ENCODE measurements around the gene SLC44A1. TPM values are rescaled to one million over a fixed set of nuclear protein-coding genes. Genes with fewer than 3 reads are reported as not detected.
A peak's percentile ranks its signal among the peaks of the same experiment; 100 is the strongest.

SLC44A1 gene
- polyA plus RNA-seq, 2 of the 4 experiments (the other 2 are of a cell fraction): 19.6 to 27.2 TPM

DNA sequence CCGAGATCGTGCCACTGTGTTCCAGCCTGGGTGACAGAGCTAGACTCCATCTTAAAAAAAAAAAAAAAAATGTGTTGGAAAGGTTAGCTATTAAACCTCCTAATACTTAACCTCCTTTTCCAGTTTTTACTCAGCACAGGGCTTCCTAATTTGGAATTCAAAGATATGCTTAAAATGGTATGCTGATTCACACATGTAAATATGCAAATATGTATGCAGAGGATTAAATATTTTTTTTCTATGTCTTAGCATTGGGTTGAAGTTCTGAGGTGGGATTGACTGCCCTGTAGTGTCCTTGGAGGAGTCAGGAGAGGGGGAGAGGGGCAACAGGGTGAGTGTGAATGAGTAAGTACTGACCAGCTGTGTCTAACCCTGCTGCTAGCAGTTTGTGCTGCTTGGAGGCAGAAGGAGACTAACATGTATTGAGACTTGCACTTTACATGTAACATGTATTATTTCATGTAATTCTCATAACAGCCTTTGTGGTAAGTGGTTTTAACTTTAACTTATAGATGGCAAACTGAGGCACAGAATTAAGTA lies 63.2 kb downstream of the SLC44A1 start:
- TF ChIP-seq CHD4 (IDR thresholded peaks at IDR 0.05; ENCODE audit: borderline replicate concordance) (no peak), FOSB (CRISPR knock-in tag; IDR thresholded peaks at IDR 0.05) (no peak), GATA3 (IDR thresholded peaks at IDR 0.05; ENCODE audit: borderline replicate concordance) (no peak)
- Histone ChIP-seq H3K27ac (no peak overlapping the region), H3K4me1 (peaks cover 26% of the 10 kb centered on the region), H3K9me3 (no peaks in the 10 kb centered on the region), H3K4me2 (no peak overlapping the region), H3K4me3 (no peak overlapping the region)
- ChIA-PET POLR2A (interaction anchor here (1.7 kb wide), 1 partner anchor 63 kb away, joined by 5 read pairs; the partner anchor contains the start of gene SLC44A1), CTCF (interaction anchor here (0.6 to 1.5 kb wide), 5 partner anchors 9 to 335 kb away, joined by 3 to 6 read pairs (median 3); no protein-coding TSS in a partner anchor)
- FAIRE-seq: no peak
- no peak for ATAC-seq
- no peak for DNase-seq (ENCODE audit: low read depth in 1 of 2, low spot score in 1 of 2)
- WGBS (ENCODE audit: missing lambda C conversion rate): 92% methylated on average over 2 of the region's 2 CpGs

DNA sequence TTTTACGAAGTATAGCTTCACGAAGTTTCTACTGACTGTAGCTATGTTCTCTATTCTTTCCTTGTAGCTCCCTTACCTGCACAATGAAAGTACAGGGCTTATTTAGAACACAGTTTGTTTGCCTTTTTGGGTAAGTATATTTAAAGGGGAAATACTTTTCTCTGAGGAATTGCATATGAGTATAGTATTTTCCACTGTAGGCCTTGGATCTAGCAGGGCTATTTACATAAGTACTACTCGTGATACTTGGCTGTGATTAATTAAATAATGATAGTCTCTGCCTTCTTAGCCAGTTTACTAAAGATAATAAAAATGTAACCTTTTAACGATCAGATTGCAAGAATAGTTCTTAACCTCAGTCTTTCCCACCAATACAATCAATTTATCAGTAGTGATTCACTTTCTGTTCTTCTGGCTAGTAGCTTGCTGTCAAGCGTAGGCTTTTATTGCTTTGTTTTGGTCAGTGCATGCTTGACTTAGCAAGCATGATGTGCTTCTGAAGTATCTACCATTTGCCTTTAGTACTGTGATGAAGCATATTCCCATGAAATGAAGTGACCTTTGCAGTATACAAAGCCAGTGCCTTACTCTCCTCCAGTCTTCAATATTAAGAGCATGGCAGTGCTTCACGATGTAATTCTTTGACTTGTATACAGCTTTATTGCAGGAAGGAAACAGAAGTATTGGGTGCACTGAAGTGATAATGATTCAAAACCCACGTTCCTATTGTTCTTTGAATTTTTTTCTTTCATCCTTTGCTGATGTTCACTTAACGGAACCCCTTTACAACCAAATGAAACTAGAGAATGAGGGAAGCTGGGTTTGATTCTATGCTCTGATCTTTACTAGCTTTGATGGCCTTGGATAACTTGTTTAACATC lies 64.2 kb downstream of the SLC44A1 start:
- TF ChIP-seq FOSL2 (IDR thresholded peaks at IDR 0.05): no peak
- no peak for TF ChIP-seq FOSL2 (CRISPR knock-in tag; IDR thresholded peaks at IDR 0.05)
- TF ChIP-seq RNF2 (IDR thresholded peaks at IDR 0.05; ENCODE audit: borderline replicate concordance, low read depth): no peak
- no peak for TF ChIP-seq EP300 (IDR thresholded peaks at IDR 0.05)
- TF ChIP-seq GATA3 (IDR thresholded peaks at IDR 0.05; ENCODE audit: borderline replicate concordance): no peak
- no peak for TF ChIP-seq ZFP36 (IDR thresholded peaks at IDR 0.05; ENCODE audit: borderline replicate concordance, partially characterized antibody)
- TF ChIP-seq NR3C1 (IDR thresholded peaks at IDR 0.05): no peak
- TF ChIP-seq CHD2 (IDR thresholded peaks at IDR 0.05; ENCODE audit: low read length, partially characterized antibody): no peak
- no peak for TF ChIP-seq EHMT2 (IDR thresholded peaks at IDR 0.05; ENCODE audit: low read depth)
- no peak for TF ChIP-seq SMC3 (IDR thresholded peaks at IDR 0.05)
- TF ChIP-seq ZNF302 (CRISPR knock-in tag; IDR thresholded peaks at IDR 0.05): no peak
- 87% methylated on average over 8 of the region's 8 CpGs for WGBS (ENCODE audit: missing lambda C conversion rate)
- no peak for DNase-seq (ENCODE audit: low read depth in 1 of 2, low spot score in 1 of 2)
- ChIA-PET POLR2A (no interaction called here), CTCF (interaction anchor here (0.8 to 1.5 kb wide), 5 partner anchors 10 to 149 kb away, joined by 3 to 6 read pairs (median 3); no protein-coding TSS in a partner anchor)
- Histone ChIP-seq H3K27ac (no peak overlapping the region), H3K9me3 (no peaks in the 10 kb centered on the region), H3K4me2 (no peak overlapping the region), H3K4me1 (peaks cover 26% of the 10 kb centered on the region), H3K4me3 (no peak overlapping the region)
- no peak for ATAC-seq
- no peak for FAIRE-seq

DNA sequence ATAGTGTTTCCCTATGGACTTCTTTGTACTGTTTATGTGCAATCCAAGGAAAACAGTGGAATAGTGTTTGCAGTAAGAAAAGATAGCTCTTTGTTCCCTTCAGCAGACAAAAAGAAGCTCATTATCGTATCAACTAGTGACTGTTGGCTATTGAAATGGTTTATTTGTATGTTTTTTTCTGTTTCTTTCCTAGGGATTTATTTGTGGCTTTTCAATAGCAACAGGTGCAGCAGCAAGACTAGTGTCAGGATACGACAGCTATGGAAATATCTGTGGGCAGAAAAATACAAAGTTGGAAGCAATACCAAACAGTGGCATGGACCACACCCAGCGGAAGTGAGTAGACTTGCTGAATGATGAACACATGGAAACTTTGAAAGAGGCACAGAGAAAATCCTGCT lies 65.1 kb downstream of the SLC44A1 start:
- no peak for ATAC-seq
- FAIRE-seq: no peak
- Histone ChIP-seq H3K27ac (no peak overlapping the region), H3K4me2 (no peak overlapping the region), H3K4me3 (no peak overlapping the region), H3K9me3 (no peaks in the 10 kb centered on the region), H3K4me1 (peaks cover 26% of the 10 kb centered on the region)
- DNase-seq (ENCODE audit: low read depth in 1 of 2, low spot score in 1 of 2): no peak
- POLR2A ChIA-PET: no interaction called here
- no peak for TF ChIP-seq TP53 (CRISPR knock-in tag; IDR thresholded peaks at IDR 0.05)
- TF ChIP-seq ZNF302 (CRISPR knock-in tag; IDR thresholded peaks at IDR 0.05): no peak
- CTCF ChIA-PET: interaction anchor here (0.8 kb wide), 1 partner anchor 149 kb away, joined by 3 read pairs; no protein-coding TSS in a partner anchor
- WGBS (ENCODE audit: missing lambda C conversion rate): 92% methylated on average over 3 of the region's 3 CpGs

DNA sequence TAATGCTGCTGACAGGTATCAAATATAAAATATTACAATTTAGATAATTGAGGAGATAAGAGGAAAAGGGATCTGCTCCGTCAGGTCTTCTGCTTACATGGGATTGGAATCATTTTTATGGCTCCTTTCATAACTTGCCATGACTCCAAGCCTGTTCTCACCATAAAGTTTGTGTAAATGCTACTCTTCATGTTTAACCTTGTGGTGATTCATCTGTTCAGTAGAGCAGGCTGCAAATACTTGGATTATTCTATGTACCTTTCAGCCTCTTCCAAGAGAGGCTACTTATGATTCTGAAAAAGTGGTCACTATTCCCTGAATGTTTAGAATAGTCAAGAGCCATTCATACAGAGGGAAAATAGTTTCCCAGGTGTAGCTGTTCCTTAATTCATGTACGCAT lies 66.9 kb downstream of the SLC44A1 start:
- ATAC-seq (no peak), FAIRE-seq (no peak), DNase-seq (ENCODE audit: low read depth in 1 of 2, low spot score in 1 of 2) (no peak)
- WGBS (ENCODE audit: missing lambda C conversion rate): 91% methylated on average over 2 of the region's 2 CpGs
- Histone ChIP-seq H3K4me2 (peak overlapping the region; percentile 25; the same call in 1 of the 3 replicates), H3K4me1 (peaks cover 16% of the 10 kb centered on the region), H3K9me3 (no peaks in the 10 kb centered on the region), H3K4me3 (no peak overlapping the region), H3K27ac (no peak overlapping the region)
- POLR2A ChIA-PET: no interaction called here
- CTCF ChIA-PET: no interaction called here
- no peak for TF ChIP-seq FOSL2 (IDR thresholded peaks at IDR 0.05)
- no peak for TF ChIP-seq FOSL2 (CRISPR knock-in tag; IDR thresholded peaks at IDR 0.05)
- TF ChIP-seq RNF2 (IDR thresholded peaks at IDR 0.05; ENCODE audit: borderline replicate concordance, low read depth): no peak
- no peak for TF ChIP-seq ZSCAN20 (CRISPR knock-in tag; IDR thresholded peaks at IDR 0.05)
- TF ChIP-seq HOXB13 (CRISPR knock-in tag; IDR thresholded peaks at IDR 0.05; ENCODE audit: low read depth): no peak
- TF ChIP-seq MAZ (IDR thresholded peaks at IDR 0.05; ENCODE audit: borderline replicate concordance, low read depth, low read length): no peak
- no peak for TF ChIP-seq CEBPB (IDR thresholded peaks at IDR 0.05)
- TF ChIP-seq HOXA7 (CRISPR knock-in tag; IDR thresholded peaks at IDR 0.05): no peak
- TF ChIP-seq, protein P1, sequence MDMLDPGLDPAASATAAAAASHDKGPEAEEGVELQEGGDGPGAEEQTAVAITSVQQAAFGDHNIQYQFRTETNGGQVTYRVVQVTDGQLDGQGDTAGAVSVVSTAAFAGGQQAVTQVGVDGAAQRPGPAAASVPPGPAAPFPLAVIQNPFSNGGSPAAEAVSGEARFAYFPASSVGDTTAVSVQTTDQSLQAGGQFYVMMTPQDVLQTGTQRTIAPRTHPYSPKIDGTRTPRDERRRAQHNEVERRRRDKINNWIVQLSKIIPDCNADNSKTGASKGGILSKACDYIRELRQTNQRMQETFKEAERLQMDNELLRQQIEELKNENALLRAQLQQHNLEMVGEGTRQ (IDR thresholded peaks at IDR 0.05): no peak
- TF ChIP-seq MAFK (IDR thresholded peaks at IDR 0.05; ENCODE audit: partially characterized antibody): no peak
- TF ChIP-seq JUN (IDR thresholded peaks at IDR 0.05): no peak
- TF ChIP-seq RFX5 (IDR thresholded peaks at IDR 0.05): no peak
- TF ChIP-seq, protein P2, sequence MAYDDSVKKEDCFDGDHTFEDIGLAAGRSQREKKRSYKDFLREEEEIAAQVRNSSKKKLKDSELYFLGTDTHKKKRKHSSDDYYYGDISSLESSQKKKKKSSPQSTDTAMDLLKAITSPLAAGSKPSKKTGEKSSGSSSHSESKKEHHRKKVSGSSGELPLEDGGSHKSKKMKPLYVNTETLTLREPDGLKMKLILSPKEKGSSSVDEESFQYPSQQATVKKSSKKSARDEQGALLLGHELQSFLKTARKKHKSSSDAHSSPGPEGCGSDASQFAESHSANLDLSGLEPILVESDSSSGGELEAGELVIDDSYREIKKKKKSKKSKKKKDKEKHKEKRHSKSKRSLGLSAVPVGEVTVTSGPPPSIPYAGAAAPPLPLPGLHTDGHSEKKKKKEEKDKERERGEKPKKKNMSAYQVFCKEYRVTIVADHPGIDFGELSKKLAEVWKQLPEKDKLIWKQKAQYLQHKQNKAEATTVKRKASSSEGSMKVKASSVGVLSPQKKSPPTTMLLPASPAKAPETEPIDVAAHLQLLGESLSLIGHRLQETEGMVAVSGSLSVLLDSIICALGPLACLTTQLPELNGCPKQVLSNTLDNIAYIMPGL (CRISPR knock-in tag; IDR thresholded peaks at IDR 0.05; ENCODE audit: borderline replicate concordance): no peak
- TF ChIP-seq CHD2 (IDR thresholded peaks at IDR 0.05; ENCODE audit: low read length, partially characterized antibody): no peak
- no peak for TF ChIP-seq PHF8 (IDR thresholded peaks at IDR 0.05; ENCODE audit: borderline replicate concordance, low read depth)
- no peak for TF ChIP-seq ZNF302 (CRISPR knock-in tag; IDR thresholded peaks at IDR 0.05)
